WERI-Rb-1 (cell line): ENCODE data around the gene RMDN2.

ENCODE experiments used
- DNase-seq: peaks from one replicate; pipeline ENCODE4 v3.0.0-alpha.2; 2020
- H3K27ac ChIP-seq: fragments of 250-450 bp; sonication (Bioruptor Pico); 2 replicates; pipeline ENCODE4 v1.5.1; 2020; ENCODE audit warnings: mild to moderate bottlenecking, moderate library complexity
- H3K27me3 ChIP-seq: fragments of 250-450 bp; sonication (Bioruptor Pico); 2 replicates; pipeline ENCODE4 v1.5.1; 2021; ENCODE audit warnings: mild to moderate bottlenecking, low read depth, moderate library complexity; ENCODE audit not compliant: insufficient read depth, severe bottlenecking
- H3K36me3 ChIP-seq: fragments of 250-450 bp; sonication (Bioruptor Pico); 2 replicates; pipeline ENCODE4 v1.5.1; 2020; ENCODE audit warnings: mild to moderate bottlenecking, moderate library complexity
- H3K4me3 ChIP-seq: 2 replicates; pipeline ENCODE4 v1.5.1; 2011; ENCODE audit warnings: low read depth, mild to moderate bottlenecking, control low read depth, low read length
- H3K9me3 ChIP-seq: fragments of 250-450 bp; sonication (Bioruptor Pico); 2 replicates; pipeline ENCODE4 v1.5.1; 2021; ENCODE audit warnings: mild to moderate bottlenecking, moderate library complexity; ENCODE audit not compliant: severe bottlenecking
- CTCF ChIP-seq: IDR thresholded peaks from 2 replicates; pipeline ENCODE4 v1.5.1; 2011; ENCODE audit warnings: low read depth, mild to moderate bottlenecking, control low read depth, inconsistent platforms, low read length

Gene RMDN2

GRCh38 chr2:37912616-37913015 is 12.5 kb upstream of the RMDN2 start:
- Histone ChIP-seq H3K27ac (no peak overlapping the region), H3K4me3 (no peak overlapping the region), H3K36me3 (no peaks in the 10 kb centered on the region), H3K27me3 (no peaks in the 10 kb centered on the region), H3K9me3 (no peaks in the 10 kb centered on the region)
- no peak for TF ChIP-seq CTCF
- DNase-seq = no peak

GRCh38 chr2:37914340-37914739 is 10.7 kb upstream of the RMDN2 start:
- Histone ChIP-seq H3K36me3 (no peaks in the 10 kb centered on the region), H3K27me3 (no peaks in the 10 kb centered on the region), H3K9me3 (no peaks in the 10 kb centered on the region), H3K4me3 (no peak overlapping the region), H3K27ac (no peak overlapping the region)
- TF ChIP-seq CTCF = no peak
- no peak for DNase-seq

DNA sequence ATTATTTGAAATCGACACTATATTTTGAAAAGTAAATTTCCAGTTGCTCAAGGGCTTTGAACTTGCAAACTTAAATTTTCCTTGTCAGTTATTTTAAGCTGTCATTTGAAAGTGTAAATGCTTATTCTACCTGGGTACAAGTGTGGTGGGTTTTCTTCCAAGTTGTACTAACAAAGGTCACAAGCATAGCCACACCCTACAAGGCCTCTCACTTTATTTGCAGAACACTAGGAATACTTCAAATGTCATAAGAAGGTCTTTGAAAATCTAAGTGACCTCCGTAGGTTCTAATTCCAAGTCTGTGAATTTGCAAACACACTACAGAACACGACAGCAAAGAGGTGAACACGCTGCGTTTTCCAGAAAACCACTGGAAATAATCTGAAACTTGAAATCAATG is 9.3 kb upstream of the RMDN2 start:
- Histone ChIP-seq H3K36me3 (no peaks in the 10 kb centered on the region), H3K9me3 (no peaks in the 10 kb centered on the region), H3K27me3 (no peaks in the 10 kb centered on the region), H3K4me3 (no peak overlapping the region), H3K27ac (no peak overlapping the region)
- no peak for TF ChIP-seq CTCF
- DNase-seq = no peak

- Histone ChIP-seq H3K27me3 (no peaks in the 10 kb centered on the region), H3K4me3 (no peak overlapping the region), H3K9me3 (no peaks in the 10 kb centered on the region), H3K36me3 (no peaks in the 10 kb centered on the region), H3K27ac (no peak overlapping the region)
- no peak for DNase-seq
- TF ChIP-seq CTCF = no peak
Measured at GRCh38 chr2:37916512-37917082, 8.5 kb upstream of the RMDN2 start.

DNA sequence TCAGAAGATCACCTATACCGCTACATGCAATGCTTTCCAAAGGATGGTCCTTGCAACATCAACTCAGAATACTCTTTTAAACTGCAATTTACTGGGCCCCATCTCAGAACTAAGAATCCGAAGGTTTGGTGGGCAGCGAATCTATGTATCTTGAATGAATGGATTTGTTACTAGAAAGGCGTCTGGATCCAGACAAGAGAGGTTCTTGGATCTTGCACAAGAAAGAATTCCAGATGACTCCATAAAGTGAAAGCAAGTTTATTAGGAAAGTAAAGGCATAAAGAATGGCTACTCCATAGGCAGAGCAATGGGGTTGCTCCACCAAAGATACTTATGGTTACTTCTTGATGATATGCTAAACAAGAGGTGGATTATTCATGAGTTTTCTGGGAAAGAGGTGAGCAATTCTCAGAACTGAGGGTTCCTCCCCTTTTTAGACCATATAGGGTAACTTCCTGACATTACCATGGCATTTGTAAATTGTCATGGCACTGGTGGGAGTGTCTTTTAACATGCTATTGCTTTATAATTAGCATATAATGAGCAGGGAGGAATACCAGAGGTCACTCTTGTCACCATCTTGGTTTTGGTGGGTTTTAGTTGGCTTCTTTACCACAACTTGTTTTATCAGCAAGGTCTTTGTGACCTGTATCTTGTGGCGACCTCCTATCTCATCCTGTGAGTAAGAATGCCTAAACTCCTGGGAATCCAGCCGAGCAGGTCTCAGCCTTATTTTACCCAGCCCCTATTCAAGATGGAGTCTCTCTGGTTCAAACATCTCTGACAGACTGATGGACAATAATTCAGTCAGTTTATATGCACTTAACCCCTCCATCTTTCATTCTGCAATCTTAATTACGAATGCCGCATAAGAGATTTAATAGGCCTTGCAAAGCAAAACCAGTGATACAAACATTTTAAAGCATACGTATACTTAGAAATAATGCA is 7.5 kb upstream of the RMDN2 start:
- DNase-seq = no peak
- no peaks in the 10 kb centered on the region for H3K36me3 ChIP-seq
- no peak overlapping the region for H3K27ac ChIP-seq
- no peaks in the 10 kb centered on the region for H3K9me3 ChIP-seq
- no peaks in the 10 kb centered on the region for H3K27me3 ChIP-seq
- no peak overlapping the region for H3K4me3 ChIP-seq
- TF ChIP-seq CTCF = no peak
